Colonic mucosa (tissue), 4 donors: ENCODE measurements around the gene SMARCD3. TPM values are rescaled to one million over a fixed set of nuclear protein-coding genes. Genes with fewer than 3 reads are reported as not detected.

Experiments used
- DNase-seq: peaks from one replicate; pipeline ENCODE4 v3.0.0-alpha.2; 2020
- H3K27ac ChIP-seq: fragments of 200-600 bp; one replicate; pipeline ENCODE4 v1.8.0; 2021
- H3K27me3 ChIP-seq: fragments of 200-600 bp; one replicate; pipeline ENCODE4 v1.8.0; 2021
- H3K36me3 ChIP-seq: fragments of 200-600 bp; one replicate; pipeline ENCODE4 v1.8.0; 2021
- H3K4me1 ChIP-seq: fragments of 200-600 bp; one replicate; pipeline ENCODE4 v1.8.0; 2021; ENCODE audit warnings: mild to moderate bottlenecking
- H3K4me3 ChIP-seq: fragments of 200-600 bp; one replicate; pipeline ENCODE4 v1.8.0; 2021
- H3K9ac ChIP-seq, 2 donors: one replicate each; pipeline ENCODE4 v1.7.0; 2013; ENCODE audit warnings: control low read depth in 2 of 2, low read depth in 2 of 2, low read length in 2 of 2
- H3K9me3 ChIP-seq: fragments of 200-600 bp; one replicate; pipeline ENCODE4 v1.8.0; 2021
- CTCF ChIP-seq: fragments of 200-600 bp; IDR thresholded peaks from one replicate; pipeline ENCODE4 v1.8.0; 2022; ENCODE audit warnings: antibody characterized with exemption, mild to moderate bottlenecking
- intact Hi-C: fragments of 100-400 bp; cut with DNase I; formaldehyde crosslinking; loops from one replicate; pipeline ENCODE4 v1.14.1; 2022
- total RNA-seq, 2 donors: library from RNA; stranded (reverse); fragmentation: NEBNext Ultra II Directional in 1 of 2; extraction: Animal tissue kit (Norgen Biotek cat#: 25700) in 1 of 2; gene quantifications; one replicate each; pipeline ENCODE4 v1.2.1, GENCODE V29; 2021
- donor health status: healthy.
- donor health status: DM: no; HTN: no; CAD: no.
- donor health status: DM: no; HTN: no; CAD: no.

Gene SMARCD3
- total RNA-seq, 2 donors from 2014 or later, result 4.3 to 6.7 TPM

- Histone ChIP-seq H3K27me3 (peaks cover 6% of the 10 kb centered on the region), H3K27ac (no peak overlapping the region), H3K36me3 (no peaks in the 10 kb centered on the region), H3K9me3 (no peaks in the 10 kb centered on the region), H3K4me3 (no peak overlapping the region), H3K4me1 (no peaks in the 10 kb centered on the region), H3K9ac (peak overlapping the region in 1 of 2 donors; percentile 43)
- no peak for DNase-seq
- intact Hi-C loops, result no loop called here
- no peak for TF ChIP-seq CTCF
Observed at GRCh38 chr7:151275813-151276577, 27.5 kb upstream of the SMARCD3 start.

DNA sequence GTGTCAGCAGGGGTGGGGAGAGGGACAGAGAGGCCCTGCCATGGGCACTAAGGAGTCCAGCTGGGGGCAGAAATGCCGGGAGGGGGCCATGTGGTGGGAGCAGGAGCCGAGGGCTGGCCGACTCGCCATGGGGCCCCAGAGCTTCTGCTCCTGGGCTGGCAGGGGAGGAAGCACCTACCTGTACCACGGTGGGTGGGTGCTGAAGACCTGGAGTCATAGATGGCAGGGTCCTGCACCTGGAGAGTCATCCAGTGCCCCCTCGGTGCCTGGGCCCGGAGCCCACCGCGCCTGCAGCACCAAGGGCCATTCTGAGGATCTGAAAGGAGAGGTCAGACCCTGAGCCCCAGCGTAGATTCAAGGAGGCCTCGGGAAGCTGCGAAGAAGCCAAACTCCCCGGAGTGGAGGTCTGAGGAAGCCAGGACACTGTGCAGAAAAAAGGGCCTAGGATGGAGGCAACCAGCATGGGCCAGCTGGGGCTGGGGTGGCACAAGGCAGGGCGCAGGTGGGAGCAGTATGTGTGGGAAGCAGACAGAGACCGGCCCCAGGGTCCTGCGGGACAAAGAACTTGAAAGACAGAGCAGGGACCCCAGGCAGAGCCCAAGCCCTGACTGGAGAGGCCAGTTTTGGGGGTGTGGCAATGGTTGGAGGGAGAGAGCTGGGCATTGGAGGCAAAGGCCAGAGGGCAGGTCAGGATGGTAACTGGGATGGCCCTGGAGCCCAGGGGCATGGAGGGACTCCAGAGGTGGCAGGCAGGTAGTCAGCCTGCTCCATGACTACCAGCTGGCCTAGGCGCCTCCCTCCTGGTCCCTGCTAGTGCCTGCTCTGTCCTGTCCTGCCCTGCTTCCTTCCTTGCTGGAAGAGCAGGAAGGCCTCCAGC is 26.7 kb upstream of the SMARCD3 start:
- Histone ChIP-seq H3K9me3 (no peaks in the 10 kb centered on the region), H3K9ac (no peak overlapping the region), H3K27ac (no peak overlapping the region), H3K27me3 (peaks cover 6% of the 10 kb centered on the region), H3K36me3 (no peaks in the 10 kb centered on the region), H3K4me1 (no peaks in the 10 kb centered on the region), H3K4me3 (no peak overlapping the region)
- intact Hi-C loops, result no loop called here
- no peak for TF ChIP-seq CTCF
- DNase-seq, result no peak

DNA sequence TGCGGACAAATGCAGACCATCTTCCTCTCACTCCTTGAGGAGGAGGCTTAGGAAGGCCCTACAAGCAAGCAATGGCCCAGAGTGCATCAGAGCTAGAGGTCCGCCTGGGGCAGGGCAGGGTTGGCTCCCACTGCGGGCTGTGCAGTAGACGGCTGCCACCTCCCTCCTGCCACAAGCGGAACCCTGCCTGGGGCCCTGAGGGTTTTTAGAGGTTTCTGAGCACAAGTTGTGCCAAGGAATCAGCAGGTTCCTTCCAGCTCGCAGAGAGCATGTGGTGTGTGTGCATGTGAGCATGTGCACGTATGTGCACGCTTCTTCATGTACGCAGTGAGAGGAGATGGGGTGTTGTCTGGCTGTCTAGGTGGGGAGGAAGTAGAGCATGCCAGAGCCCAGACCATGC is 25.9 kb upstream of the SMARCD3 start:
- no peak for DNase-seq
- H3K27ac ChIP-seq, result no peak overlapping the region
- H3K9me3 ChIP-seq, result no peaks in the 10 kb centered on the region
- peaks cover 6% of the 10 kb centered on the region for H3K27me3 ChIP-seq
- TF ChIP-seq CTCF, result no peak
- H3K9ac ChIP-seq, result no peak overlapping the region
- no peaks in the 10 kb centered on the region for H3K4me1 ChIP-seq
- intact Hi-C loops, result no loop called here
- no peaks in the 10 kb centered on the region for H3K36me3 ChIP-seq
- H3K4me3 ChIP-seq, result no peak overlapping the region

DNA sequence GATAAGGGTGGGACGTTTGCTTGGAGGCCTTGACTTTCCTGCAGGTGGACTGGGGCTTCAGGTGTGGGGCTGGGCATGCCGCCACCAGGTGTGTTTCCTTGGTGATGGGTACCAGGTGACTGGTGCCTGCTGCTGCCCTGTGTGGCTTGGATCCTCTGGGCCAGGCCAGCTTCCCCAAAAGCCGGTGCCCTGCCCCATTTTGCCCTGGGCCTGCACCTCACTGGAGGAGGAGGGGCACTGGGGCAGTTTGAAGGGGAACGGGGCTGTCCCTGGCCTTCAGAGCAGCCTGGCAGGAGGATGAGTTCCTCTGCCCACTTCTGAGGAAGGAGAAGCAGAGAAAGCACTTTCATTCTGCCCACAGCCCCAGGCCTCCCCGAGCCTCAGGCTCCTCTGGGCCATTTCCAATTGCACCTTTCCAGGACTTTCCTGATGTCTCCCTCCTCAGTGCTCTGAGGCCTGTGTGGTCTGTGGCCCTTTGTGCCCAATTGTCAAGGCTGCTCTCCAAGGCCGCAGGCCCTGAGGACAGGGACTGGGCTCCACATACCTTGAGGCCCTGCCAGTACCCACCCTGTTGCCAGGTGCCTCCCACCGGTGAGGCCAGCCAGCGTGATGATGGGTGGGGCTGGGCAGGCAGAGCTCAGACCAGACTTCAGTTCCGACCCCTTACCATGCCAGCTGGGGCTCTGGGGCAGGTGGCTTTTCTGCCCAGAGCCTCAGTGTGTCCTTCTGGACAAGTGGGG is 25.3 kb upstream of the SMARCD3 start:
- DNase-seq, result no peak
- intact Hi-C loops, result no loop called here
- Histone ChIP-seq H3K9me3 (no peaks in the 10 kb centered on the region), H3K36me3 (no peaks in the 10 kb centered on the region), H3K27ac (no peak overlapping the region), H3K4me3 (no peak overlapping the region), H3K27me3 (peaks cover 6% of the 10 kb centered on the region), H3K9ac (no peak overlapping the region), H3K4me1 (no peaks in the 10 kb centered on the region)
- TF ChIP-seq CTCF, result no peak

DNA sequence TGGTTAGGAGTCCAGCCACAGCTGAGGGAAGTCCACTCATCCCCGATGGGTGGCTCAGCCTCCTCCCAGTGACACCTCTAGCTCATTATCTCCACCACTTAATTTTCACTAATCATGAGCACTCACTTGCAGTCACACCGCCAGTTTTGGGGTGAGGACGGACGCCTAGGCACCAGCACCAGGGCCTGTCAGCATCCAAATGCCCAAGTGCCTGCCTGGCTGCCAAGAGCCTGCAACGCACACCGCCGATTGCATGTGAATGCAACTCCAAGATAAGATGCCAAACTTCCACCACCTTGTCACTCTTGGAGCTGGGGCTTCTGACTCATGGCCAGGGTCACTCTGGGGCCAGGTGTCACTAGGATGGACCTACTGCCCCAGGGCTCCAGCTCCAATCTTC is 24.4 kb upstream of the SMARCD3 start:
- Histone ChIP-seq H3K4me1 (no peaks in the 10 kb centered on the region), H3K36me3 (no peaks in the 10 kb centered on the region), H3K27me3 (peaks cover 6% of the 10 kb centered on the region), H3K4me3 (no peak overlapping the region), H3K27ac (no peak overlapping the region), H3K9me3 (no peaks in the 10 kb centered on the region), H3K9ac (no peak overlapping the region)
- intact Hi-C loops, result no loop called here
- TF ChIP-seq CTCF, result no peak
- no peak for DNase-seq
